ENCODE data around the gene ANTXR2.
"Not testable (repeated sequence)": the region's sequence is repeated elsewhere in the genome, so short reads cannot be mapped to it uniquely, and the experiment has no call there.

The ANTXR2 gene

DNA sequence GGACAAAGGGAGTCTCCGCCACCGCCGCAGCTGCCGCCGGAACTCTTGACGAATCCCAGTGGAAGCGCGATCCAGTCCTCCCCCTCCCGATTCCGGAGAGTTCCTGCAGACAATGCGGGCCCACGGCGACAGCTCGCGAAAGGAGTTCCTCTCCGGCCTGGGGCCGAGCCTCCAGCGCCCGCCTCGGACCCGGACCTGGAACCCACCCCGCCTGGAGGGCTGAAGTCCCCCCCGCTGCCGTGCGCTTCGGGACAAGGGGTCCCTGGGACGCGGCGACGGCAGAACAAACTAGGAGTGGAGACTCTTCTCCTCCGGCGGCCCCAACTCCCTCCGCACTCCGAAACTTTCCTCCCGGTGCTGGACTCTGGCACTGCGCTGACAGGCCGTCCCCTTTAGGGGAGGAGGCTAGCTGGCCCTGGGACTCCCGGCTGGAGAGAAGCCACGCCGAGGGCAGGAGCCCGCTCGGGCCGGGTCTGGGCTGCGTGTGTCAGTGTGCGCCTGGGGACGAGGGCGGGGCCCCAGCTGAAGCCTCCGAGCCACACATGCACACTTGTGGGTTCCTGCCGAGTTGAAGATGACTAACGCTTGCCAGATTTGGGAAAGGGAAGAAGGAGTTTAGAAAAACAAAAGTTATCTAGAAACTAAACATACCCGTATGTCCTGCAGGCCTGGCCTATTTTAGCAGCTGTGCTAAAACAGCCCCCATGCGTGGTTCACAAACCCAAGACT lies at the start of gene ANTXR2:
ANTXR2 (minus strand) TSS at position 486 of the 729 bp plus-strand sequence. CDS start 669 bp downstream, outside the sequence.
- DNase-seq (ENCODE audit: low read depth, low spot score) = no peak

DNA sequence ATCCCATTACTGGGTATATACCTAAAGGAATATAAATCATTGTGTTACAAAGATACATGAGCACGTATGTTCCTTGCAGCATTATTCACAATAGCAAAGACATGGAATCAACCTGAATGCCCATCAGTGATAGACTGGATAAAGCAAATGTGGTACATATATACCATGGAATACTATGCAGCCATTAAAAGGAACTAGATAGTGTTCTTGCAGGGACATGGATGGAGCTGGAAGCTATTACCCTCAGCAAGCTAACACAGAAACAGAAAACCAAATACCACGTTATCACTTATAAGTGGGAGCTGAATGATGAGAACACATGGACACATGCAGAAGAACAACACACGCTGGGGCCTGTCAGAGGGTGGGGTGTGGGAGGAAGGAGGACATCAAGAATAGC lies 48.8 kb upstream of the ANTXR2 start:
- DNase-seq (ENCODE audit: low read depth, low spot score) = not testable (repeated sequence)

DNA sequence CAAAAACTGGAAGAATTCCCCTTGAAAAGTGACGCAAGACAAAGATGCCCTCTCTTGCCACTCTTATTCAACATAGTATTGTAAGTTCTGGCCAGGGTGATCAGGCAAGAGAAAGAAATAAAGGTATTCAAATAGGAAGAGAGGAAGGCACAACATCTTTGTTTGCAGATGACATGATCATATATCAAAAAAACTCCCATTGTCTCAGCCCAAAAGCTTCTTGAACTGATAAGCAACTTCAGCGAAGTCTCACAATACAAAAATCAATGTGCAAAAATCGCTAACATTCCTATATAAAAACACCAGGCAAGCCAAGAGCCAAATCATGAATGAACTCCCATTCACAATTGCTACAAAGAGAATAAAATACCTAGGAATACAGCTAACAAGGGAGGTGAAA lies 46.6 kb upstream of the ANTXR2 start:
- DNase-seq (ENCODE audit: low read depth, low spot score) = not testable (repeated sequence)

DNA sequence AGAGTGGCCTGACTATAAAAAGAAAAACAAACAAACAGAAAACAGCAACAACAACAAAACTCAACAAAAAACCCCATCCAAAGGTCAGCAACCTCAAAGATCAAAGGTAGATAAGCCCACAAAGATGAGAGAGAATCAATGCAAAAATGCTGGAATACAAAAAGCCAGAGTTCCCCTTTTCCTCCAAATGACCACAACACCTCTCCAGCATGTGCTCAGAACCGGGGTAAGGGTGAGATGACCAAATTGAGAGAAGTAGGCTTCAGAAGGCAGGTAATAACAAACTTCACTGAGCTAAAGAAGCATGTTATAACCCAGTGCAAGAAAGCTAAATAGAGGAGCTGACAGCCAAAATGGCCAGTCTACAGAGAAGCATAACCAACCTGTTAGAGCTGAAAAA lies 43.5 kb upstream of the ANTXR2 start:
- DNase-seq (ENCODE audit: low read depth, low spot score) = no peak

DNA sequence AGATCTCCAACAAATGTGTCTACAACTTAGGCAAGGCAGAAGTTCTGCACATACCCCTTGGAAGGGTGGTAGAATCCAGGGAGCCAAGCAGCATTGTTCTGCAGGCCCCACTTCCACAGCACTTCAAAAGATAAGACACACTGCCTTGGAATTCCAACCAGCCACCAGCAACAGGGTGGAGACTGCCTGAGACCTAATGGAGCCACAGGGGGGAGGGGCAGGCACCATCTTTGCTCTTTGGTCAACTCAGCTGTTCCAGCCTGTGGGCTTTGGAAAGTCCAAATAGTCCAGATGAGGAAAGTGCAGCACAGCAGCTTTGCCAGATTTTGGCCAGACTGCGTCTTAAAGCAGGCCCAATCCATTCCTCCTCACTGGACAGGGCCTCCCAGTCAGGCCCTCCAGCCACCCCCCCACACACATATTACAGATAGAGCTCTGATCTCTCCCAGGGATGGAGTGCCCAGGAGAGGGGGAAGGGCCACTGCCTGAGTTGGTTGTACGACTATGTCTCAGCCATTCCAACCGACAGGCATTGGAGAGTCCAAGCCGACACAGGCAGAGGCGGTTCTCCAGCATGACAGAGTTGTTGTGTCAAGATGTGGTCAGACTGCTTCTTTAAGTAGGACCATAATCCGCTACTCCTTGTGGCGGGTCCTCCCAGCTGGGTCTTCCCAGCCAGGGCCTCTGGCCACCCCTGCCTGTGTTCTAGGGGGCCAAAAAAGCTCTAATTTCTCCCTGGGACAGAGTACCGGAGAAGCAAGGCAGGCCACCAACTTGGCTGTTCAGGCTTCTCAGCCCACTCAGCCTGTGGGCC lies 42.5 kb upstream of the ANTXR2 start:
- DNase-seq (ENCODE audit: low read depth, low spot score) = no peak

DNA sequence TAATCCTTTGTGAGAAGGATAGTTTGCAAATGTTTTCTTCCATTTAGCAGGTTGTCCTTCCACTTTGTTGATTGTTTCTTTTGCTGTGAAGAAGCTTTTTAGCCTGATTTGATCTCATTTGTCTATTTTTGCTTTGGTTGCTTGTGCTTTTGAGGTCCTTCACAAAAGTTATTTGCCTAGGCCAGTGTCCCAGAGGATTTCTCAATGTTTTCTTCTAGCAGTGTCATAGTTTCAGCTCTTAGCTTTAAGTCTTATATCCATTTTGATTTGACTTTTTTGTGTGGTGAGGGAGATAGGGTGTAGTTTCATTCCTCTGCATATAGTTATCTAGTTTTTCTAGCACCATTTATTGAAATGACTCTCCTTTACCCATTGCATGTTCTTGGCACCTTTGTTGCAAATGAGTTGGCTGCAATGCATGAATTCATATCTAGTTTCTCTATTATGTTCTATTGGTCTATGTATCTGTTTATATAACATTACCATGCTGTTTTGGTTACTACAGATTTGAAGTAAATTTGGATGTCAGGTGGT lies 41.8 kb upstream of the ANTXR2 start:
- no peak for DNase-seq (ENCODE audit: low read depth, low spot score)

DNA sequence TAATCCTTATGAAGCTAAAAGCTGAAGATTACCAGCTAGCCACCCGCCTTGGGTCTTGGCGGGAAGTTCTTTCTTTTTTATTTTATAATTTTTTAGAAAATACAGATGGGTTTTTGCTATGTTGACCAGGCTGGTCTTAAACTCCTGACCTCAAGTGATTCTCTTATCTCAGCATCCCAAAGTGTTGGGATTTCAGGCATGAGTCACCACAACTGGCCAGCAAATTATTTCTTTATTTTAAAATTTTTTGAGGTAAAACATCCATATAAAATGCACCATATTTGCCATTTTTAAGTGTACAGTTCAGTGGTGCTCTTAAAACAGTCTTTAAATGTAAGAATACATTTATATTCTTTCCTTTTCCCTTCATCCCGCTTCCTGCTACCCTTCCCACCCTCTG lies 40.6 kb upstream of the ANTXR2 start:
- DNase-seq (ENCODE audit: low read depth, low spot score) = no peak

DNA sequence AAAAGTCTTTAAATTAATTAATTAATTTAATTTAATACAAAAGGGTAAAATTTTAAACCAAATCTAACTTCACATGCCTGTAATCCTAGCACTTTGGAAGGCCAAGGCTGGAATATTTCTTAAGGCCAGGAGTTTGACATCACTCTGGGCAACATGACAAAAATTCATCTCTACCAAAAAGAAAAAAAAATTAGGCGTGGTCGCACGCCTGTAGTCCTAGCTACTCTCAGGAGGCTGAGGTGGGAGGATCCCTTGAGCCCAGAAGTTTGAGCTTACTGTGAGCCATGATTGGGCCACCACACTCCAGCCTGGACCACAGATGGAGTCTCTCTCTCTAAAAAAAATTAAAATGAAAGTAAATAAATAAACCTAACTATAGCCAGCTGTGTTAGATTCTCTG lies 39.2 kb upstream of the ANTXR2 start:
- DNase-seq (ENCODE audit: low read depth, low spot score) = no peak

DNA sequence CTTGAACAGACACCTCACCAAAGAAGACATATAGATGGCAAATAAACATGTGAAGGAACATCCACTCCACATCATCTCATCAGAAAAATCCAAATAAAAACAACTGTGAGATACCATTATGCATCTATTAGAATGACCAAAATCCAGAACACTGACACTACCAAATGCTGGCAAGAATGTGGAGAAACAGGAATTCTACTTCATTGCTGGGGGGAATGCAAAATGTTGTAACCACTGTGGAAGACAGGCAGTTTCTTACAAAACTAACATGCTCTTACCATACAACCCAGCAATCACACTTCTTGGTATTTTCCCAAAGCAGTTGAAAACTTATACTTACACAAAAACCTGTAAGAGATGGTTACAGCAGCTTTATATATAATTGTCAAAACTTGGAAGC lies 38.2 kb upstream of the ANTXR2 start:
- no peak for DNase-seq (ENCODE audit: low read depth, low spot score)

DNA sequence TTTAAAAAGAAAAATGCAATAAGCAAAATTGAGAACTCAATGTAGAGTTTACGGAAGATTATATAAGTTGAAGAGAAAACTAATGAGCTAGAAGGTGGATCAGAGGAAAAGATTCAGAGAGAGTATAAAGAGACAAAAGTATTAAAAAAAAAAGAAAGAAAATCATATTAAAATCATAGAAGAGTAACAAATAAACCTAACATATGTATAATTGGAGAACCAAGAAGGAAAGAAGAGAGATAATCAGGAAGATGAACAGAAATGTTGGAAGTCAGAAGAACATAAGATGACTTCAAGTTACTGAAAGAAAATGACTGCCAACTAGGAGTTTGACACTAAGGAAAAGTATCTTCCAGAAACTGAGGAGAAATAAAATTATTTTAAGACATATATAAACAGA lies 34.3 kb upstream of the ANTXR2 start:
- no peak for DNase-seq (ENCODE audit: low read depth, low spot score)

DNA sequence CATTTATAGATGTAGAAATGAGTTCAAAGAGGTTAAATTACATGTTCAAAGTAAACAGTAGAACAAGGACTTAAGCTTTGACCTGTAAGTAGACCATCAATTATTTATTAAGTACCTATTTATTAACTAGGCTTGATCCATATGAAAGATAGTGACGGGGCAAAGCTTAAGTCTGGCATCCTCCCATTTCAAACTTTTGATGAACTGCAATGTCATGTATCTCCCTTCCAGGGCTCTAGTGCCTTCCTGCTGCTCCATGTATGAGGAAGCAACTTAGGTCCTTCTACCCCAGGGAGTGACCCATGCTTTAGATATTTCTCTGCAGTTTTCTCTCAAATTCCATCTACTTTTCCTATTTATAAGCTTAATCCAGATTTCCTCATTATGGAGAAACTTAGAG lies 31.9 kb upstream of the ANTXR2 start:
- DNase-seq (ENCODE audit: low read depth, low spot score) = no peak

DNA sequence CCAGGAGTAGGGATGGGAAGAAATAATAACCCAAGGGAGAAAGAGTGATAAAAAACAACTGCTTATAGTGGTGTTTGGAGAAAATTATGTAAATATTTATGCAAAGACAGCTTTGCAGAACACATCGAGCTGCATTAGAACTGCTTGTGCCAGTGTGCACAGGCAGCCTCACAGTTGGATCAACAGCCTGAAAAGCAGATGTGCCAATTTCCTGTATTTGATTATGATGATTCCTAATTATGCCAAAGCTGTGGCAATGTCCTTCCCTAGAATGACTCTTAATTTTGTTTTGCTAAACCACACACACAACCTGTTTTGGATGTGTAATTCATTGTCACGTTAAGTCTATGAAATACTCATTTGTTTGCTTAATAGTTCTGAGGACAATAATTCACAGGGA lies 30.6 kb upstream of the ANTXR2 start:
- no peak for DNase-seq (ENCODE audit: low read depth, low spot score)

DNA sequence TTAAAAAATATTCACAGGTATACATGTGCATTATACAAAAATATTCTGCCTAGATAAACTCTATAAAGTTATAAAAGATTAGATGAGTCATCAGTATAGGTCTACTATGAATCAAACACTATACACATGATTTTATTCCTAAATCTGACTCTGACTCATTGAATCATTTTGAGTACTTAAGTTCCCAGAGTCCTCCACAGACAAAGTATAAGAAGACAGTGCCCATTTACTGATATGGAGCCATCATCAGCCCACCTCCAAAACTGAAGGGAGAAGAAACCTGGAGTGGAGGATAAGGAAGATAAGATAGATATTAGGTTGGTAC lies 28.7 kb upstream of the ANTXR2 start:
- DNase-seq (ENCODE audit: low read depth, low spot score) = no peak

DNA sequence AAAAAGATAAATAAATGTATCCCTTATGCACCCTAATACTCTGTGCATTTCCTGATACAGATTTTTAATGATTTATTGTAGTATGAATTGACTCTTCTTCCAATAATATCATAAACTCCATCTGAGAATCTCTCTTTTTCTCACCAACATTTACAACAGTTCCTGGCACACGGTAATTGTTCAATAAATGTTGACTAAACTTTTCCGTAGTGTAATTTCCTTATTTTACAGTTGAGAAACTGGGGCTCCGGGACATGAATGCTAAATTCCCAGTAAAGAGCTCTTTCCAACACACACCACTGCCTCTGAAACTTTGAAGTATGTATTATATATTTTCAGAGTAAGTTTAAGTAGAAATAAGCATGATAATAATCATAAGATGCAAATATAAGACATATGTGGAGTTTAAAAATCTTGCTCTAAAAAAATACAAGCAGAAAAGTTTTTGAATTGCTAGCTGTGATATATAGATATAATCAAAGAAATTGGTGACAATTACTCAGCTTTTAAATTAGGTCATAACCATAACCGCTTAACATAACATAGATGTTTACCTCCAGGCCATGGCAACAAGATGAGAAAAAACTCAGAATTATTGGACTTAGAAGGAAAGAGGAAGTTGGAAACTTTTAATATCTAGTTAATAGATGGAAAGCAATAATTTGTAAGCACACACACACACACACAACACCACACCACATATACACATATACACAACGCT lies 28.2 kb upstream of the ANTXR2 start:
- no peak for DNase-seq (ENCODE audit: low read depth, low spot score)

DNA sequence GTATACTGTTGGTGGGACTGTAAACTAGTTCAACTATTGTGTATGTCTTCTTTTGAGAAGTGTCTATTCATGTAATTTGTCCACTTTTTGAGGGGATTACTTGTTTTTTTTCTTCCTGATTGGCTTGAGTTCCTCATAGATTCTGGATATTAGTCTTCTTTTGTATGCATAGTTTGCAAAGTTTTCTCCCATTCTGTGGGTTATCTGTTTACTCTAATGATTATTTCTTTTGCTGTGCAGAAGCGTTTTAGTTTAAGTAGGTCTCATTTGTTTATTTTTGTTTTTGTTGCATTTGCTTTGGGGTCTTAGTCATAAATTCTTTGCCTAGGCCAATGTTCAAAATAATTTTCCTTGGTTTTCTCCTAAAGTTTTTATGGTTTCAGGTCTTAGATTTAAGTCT lies 26.6 kb upstream of the ANTXR2 start:
- DNase-seq (ENCODE audit: low read depth, low spot score) = no peak

DNA sequence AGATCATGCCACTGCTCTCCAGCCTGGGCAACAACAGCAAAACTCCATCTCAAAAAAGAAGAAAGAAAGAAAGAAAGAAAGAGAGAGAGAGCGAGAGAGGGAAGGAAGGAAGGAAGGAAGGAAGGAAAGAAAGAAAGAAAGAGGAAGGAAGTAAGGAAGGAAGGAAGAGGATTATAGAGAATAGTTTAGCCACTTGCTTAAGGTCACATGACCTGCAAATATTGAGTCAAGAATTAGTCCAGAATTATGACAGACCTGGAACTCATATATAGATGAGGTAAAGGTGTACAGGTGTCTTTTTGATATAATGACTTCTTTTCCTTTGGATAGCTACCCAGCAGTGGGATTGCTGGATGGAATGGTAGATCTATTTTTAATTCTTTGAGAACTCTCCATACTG lies 25.6 kb upstream of the ANTXR2 start:
- DNase-seq (ENCODE audit: low read depth, low spot score) = no peak

DNA sequence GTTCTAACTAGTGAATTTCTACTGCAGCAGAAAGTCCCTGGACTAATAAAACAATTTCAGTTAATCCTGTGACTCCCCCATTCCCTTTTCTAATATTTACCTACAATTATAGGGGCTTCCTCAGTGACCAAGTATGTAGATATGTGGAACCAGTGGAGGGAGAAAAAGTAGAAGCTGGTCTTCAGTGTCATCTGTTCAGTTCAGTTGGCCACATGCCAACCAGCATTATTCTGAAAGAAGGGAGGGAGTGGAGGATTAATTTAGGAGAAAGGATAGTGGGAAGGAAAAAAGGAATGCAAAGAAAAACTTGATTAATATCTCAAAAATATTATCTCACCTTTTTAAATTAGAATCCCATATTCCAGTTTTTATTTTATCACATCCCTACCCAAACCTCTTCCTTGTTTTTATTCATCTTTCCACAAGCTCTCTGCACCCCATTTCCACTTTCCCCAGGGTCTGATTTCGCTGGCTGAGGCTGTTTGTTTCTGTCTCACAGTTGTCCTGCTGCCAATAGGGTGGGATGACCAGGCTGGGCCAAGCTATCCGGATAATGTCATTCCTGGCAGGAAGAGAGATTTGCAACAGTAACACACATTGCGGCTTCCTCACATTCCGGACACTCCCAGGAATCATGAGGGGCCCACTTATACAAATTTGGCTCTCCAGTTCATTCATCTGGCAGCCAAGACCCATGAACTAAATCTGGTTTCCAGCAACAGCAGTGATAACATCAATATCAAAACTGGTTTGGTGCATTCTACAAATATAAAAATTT lies 24.6 kb upstream of the ANTXR2 start:
- DNase-seq (ENCODE audit: low read depth, low spot score) = no peak

DNA sequence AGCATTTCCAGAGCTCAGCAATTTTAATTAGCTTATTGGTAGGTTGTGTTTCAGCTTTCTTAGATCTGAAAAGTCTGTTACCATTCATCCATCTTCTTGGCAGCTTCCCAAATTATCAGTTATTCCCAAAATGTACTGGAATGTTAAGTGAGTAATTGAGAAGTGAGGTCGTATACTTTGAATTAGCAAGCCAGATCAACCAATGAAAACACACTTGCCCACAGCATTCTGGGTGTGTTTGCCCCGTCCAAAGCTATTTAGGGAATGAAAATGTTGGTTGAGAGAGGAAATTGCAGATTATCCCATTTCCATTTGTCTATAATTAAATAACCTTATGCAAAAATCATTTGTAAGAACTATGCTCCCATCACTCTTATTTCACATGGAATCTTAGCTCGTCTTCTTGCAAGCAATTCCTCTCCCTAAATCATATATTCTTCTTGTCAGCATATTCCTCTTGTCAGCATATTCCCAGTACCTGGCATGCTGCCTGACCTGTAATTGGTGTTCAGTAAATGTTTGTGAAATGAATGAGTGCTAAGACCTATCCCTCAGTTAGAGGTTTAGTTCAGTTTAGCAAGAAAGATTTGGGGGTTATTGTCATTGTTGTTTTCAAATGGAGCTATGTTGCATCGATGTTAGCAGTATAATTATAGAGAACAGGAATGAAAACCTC lies 23.3 kb upstream of the ANTXR2 start:
- DNase-seq (ENCODE audit: low read depth, low spot score) = no peak

DNA sequence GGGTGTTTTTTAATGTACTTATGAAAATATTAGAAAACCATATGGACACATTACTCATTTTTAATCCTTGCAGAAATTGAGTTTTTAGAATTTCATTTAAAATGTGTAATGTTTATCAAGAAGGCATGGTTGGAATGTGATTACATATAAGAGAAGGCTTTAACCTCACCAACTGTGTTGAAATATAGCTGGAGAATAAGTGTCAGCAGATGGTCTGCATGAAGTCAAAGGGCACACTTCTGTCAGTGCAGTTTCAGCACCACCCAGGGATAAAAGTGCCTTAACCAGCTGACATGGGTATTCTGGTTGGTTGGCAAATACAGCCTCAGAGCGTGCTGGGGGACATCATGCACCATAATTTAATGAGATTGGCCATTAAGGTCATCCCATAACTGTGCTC lies 21.2 kb upstream of the ANTXR2 start:
- no peak for DNase-seq (ENCODE audit: low read depth, low spot score)

DNA sequence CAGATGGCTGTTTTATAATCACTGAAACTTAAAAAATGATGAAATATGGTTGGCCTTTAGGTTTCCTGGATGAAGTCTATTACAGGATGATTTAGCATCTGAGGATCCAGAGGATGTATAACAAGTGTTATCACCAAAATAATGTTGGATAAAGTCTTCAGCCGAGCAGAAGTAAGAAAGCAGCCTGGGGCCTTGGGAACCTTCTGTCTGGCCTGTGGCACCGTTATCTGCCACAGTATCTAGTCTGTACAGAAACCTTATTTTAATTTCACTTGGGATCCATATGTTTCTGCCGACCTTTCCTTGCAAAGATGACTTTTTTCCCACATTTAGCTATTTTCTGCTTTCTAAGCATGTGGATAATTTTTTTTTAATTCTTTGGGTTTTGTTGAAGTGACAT lies 20.5 kb upstream of the ANTXR2 start:
- no peak for DNase-seq (ENCODE audit: low read depth, low spot score)

DNA sequence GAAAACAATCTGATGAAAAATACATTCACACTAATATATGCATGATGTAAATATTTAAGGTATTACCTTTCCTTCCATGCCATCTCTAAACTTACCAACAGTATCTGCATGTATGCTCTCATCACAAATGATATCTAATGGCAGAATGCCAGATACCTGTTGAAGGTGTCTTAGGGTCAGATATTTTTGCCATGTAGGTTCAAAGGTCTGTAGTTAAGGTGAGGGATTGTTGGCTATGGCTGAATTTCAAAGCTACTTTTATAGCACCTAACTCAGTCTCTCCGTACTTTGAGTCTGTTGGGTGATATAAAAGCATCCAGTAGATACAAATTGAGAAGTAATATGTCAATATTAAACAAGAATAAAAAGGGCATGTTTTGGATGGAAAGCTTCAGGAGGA lies 19.8 kb upstream of the ANTXR2 start:
- DNase-seq (ENCODE audit: low read depth, low spot score) = no peak

Measured in activated naive CD8-positive, alpha-beta T cell treated with anti-CD3 and anti-CD28 coated beads, Interleukin-2, amount 50 U/mL, for 16 hours (primary cell).